ENCODE measurements around the gene OXER1.

Gene OXER1

GRCh38 chr2:42781181-42781580 is 17.2 kb upstream of the OXER1 start:
- DNase-seq = no peak
- peaks cover 8 to 16% of the 10 kb centered on the region in 2 experiments for H3K36me3 ChIP-seq (ENCODE audit: control insufficient read depth in 1 of 2, insufficient read depth in 2 of 2, low read length in 2 of 2)
- peaks cover 5 to 6% of the 10 kb centered on the region in 2 experiments for H3K4me1 ChIP-seq (ENCODE audit: control insufficient read depth in 1 of 2, insufficient read depth in 2 of 2, low read length in 2 of 2)
- H3K9me3 ChIP-seq (ENCODE audit: insufficient read depth, low read depth, low read length) = peaks cover 11% of the 10 kb centered on the region
- H3K4me3 ChIP-seq (ENCODE audit: low read depth, low read length) = no peak overlapping the region
- no peaks in the 10 kb centered on the region for H3K79me2 ChIP-seq (ENCODE audit: control insufficient read depth, insufficient read depth, low read length, poor library complexity)
- H4K8ac ChIP-seq (ENCODE audit: low read depth, low read length) = no peak overlapping the region
- no peak overlapping the region for H2BK12ac ChIP-seq (ENCODE audit: low read length)
- no peak overlapping the region for H3K9ac ChIP-seq (ENCODE audit: low read length)
- no peak overlapping the region for H4K91ac ChIP-seq (ENCODE audit: low read depth, low read length)
- no peaks in the 10 kb centered on the region for H3K27me3 ChIP-seq (ENCODE audit: insufficient read depth, low read length)
- no peak overlapping the region for H3K18ac ChIP-seq (ENCODE audit: low read length)
- H3K79me1 ChIP-seq (ENCODE audit: low read length) = no peaks in the 10 kb centered on the region
- no peak overlapping the region for H4K12ac ChIP-seq (ENCODE audit: low read depth, low read length)
- H2BK120ac ChIP-seq (ENCODE audit: insufficient read depth, low read length, poor library complexity) = no peak overlapping the region
- no peak overlapping the region for H2AK5ac ChIP-seq (ENCODE audit: low read length)
- no peak overlapping the region for H3K4ac ChIP-seq (ENCODE audit: low read depth, low read length)
- H3K23ac ChIP-seq (ENCODE audit: low read length) = no peak overlapping the region
- no CpG with 5 or more reads among the region's 1 CpG for WGBS (ENCODE audit: extremely low coverage, insufficient coverage, insufficient read length)
- no peak overlapping the region for H3K27ac ChIP-seq (ENCODE audit: low read depth, low read length)
- H3K4me2 ChIP-seq (ENCODE audit: low read length) = no peak overlapping the region
- no peak overlapping the region for H2AFZ ChIP-seq (ENCODE audit: insufficient read depth, low read length, poor library complexity)
- H2BK5ac ChIP-seq (ENCODE audit: low read depth, low read length, poor library complexity) = no peak overlapping the region
- H3K14ac ChIP-seq (ENCODE audit: low read length) = no peak overlapping the region

GRCh38 chr2:42777883-42778805 is 14.2 kb upstream of the OXER1 start:
- H3K27ac ChIP-seq (ENCODE audit: low read depth, low read length) = no peak overlapping the region
- H4K91ac ChIP-seq (ENCODE audit: low read depth, low read length) = no peak overlapping the region
- H3K4me1 ChIP-seq (ENCODE audit: control insufficient read depth in 1 of 2, insufficient read depth in 2 of 2, low read length in 2 of 2) = no peaks in the 10 kb centered on the region
- no peaks in the 10 kb centered on the region for H3K27me3 ChIP-seq (ENCODE audit: insufficient read depth, low read length)
- no peak overlapping the region for H4K12ac ChIP-seq (ENCODE audit: low read depth, low read length)
- H3K4me2 ChIP-seq (ENCODE audit: low read length) = no peak overlapping the region
- H3K4ac ChIP-seq (ENCODE audit: low read depth, low read length) = no peak overlapping the region
- peaks cover 7% of the 10 kb centered on the region for H3K9me3 ChIP-seq (ENCODE audit: insufficient read depth, low read depth, low read length)
- peaks cover 4 to 12% of the 10 kb centered on the region in 2 experiments for H3K36me3 ChIP-seq (ENCODE audit: control insufficient read depth in 1 of 2, insufficient read depth in 2 of 2, low read length in 2 of 2)
- no peak overlapping the region for H2BK120ac ChIP-seq (ENCODE audit: insufficient read depth, low read length, poor library complexity)
- no peak overlapping the region for H4K8ac ChIP-seq (ENCODE audit: low read depth, low read length)
- H3K14ac ChIP-seq (ENCODE audit: low read length) = no peak overlapping the region
- H3K79me1 ChIP-seq (ENCODE audit: low read length) = no peaks in the 10 kb centered on the region
- no peak overlapping the region for H3K23ac ChIP-seq (ENCODE audit: low read length)
- WGBS (ENCODE audit: extremely low coverage, insufficient coverage, insufficient read length) = no CpG with 5 or more reads among the region's 3 CpGs
- no peak for DNase-seq
- no peak overlapping the region for H3K9ac ChIP-seq (ENCODE audit: low read length)
- no peak overlapping the region for H2BK12ac ChIP-seq (ENCODE audit: low read length)
- H3K4me3 ChIP-seq (ENCODE audit: low read depth, low read length) = no peak overlapping the region
- no peak overlapping the region for H2AFZ ChIP-seq (ENCODE audit: insufficient read depth, low read length, poor library complexity)
- no peak overlapping the region for H2AK5ac ChIP-seq (ENCODE audit: low read length)
- H3K18ac ChIP-seq (ENCODE audit: low read length) = no peak overlapping the region
- H3K79me2 ChIP-seq (ENCODE audit: control insufficient read depth, insufficient read depth, low read length, poor library complexity) = no peaks in the 10 kb centered on the region
- no peak overlapping the region for H2BK5ac ChIP-seq (ENCODE audit: low read depth, low read length, poor library complexity)

- H2BK120ac ChIP-seq (ENCODE audit: insufficient read depth, low read length, poor library complexity) = no peak overlapping the region
- no peak overlapping the region for H4K12ac ChIP-seq (ENCODE audit: low read depth, low read length)
- no peaks in the 10 kb centered on the region for H3K79me2 ChIP-seq (ENCODE audit: control insufficient read depth, insufficient read depth, low read length, poor library complexity)
- no peak overlapping the region for H2AFZ ChIP-seq (ENCODE audit: insufficient read depth, low read length, poor library complexity)
- H3K4me3 ChIP-seq (ENCODE audit: low read depth, low read length) = no peak overlapping the region
- H3K18ac ChIP-seq (ENCODE audit: low read length) = no peak overlapping the region
- H2BK5ac ChIP-seq (ENCODE audit: low read depth, low read length, poor library complexity) = no peak overlapping the region
- H4K8ac ChIP-seq (ENCODE audit: low read depth, low read length) = no peak overlapping the region
- H3K23ac ChIP-seq (ENCODE audit: low read length) = no peak overlapping the region
- H3K79me1 ChIP-seq (ENCODE audit: low read length) = no peaks in the 10 kb centered on the region
- no peak overlapping the region for H2AK5ac ChIP-seq (ENCODE audit: low read length)
- no peak overlapping the region for H3K14ac ChIP-seq (ENCODE audit: low read length)
- no peaks in the 10 kb centered on the region for H3K4me1 ChIP-seq (ENCODE audit: control insufficient read depth in 1 of 2, insufficient read depth in 2 of 2, low read length in 2 of 2)
- no peak for DNase-seq
- no peak overlapping the region for H2BK12ac ChIP-seq (ENCODE audit: low read length)
- H3K4ac ChIP-seq (ENCODE audit: low read depth, low read length) = no peak overlapping the region
- H3K27me3 ChIP-seq (ENCODE audit: insufficient read depth, low read length) = no peaks in the 10 kb centered on the region
- peaks cover 0 to 9% of the 10 kb centered on the region in 2 experiments for H3K36me3 ChIP-seq (ENCODE audit: control insufficient read depth in 1 of 2, insufficient read depth in 2 of 2, low read length in 2 of 2)
- no peak overlapping the region for H3K9ac ChIP-seq (ENCODE audit: low read length)
- no peak overlapping the region for H3K27ac ChIP-seq (ENCODE audit: low read depth, low read length)
- H4K91ac ChIP-seq (ENCODE audit: low read depth, low read length) = no peak overlapping the region
- no CpG with 5 or more reads among the region's 3 CpGs for WGBS (ENCODE audit: extremely low coverage, insufficient coverage, insufficient read length)
- H3K4me2 ChIP-seq (ENCODE audit: low read length) = no peak overlapping the region
- peaks cover 5% of the 10 kb centered on the region for H3K9me3 ChIP-seq (ENCODE audit: insufficient read depth, low read depth, low read length)
These were observed 11.9 kb upstream of the OXER1 start for GRCh38 chr2:42775810-42776209.

GRCh38 chr2:42775186-42775585 is 11.3 kb upstream of the OXER1 start:
- no CpG with 5 or more reads among the region's 2 CpGs for WGBS (ENCODE audit: extremely low coverage, insufficient coverage, insufficient read length)
- no peak overlapping the region for H2BK120ac ChIP-seq (ENCODE audit: insufficient read depth, low read length, poor library complexity)
- peaks cover 0 to 9% of the 10 kb centered on the region in 2 experiments for H3K36me3 ChIP-seq (ENCODE audit: control insufficient read depth in 1 of 2, insufficient read depth in 2 of 2, low read length in 2 of 2)
- no peak overlapping the region for H3K4ac ChIP-seq (ENCODE audit: low read depth, low read length)
- no peak overlapping the region for H3K18ac ChIP-seq (ENCODE audit: low read length)
- H3K27me3 ChIP-seq (ENCODE audit: insufficient read depth, low read length) = no peaks in the 10 kb centered on the region
- H4K12ac ChIP-seq (ENCODE audit: low read depth, low read length) = no peak overlapping the region
- H2BK12ac ChIP-seq (ENCODE audit: low read length) = no peak overlapping the region
- H3K4me1 ChIP-seq (ENCODE audit: control insufficient read depth in 1 of 2, insufficient read depth in 2 of 2, low read length in 2 of 2) = no peaks in the 10 kb centered on the region
- H2BK5ac ChIP-seq (ENCODE audit: low read depth, low read length, poor library complexity) = no peak overlapping the region
- no peak overlapping the region for H3K27ac ChIP-seq (ENCODE audit: low read depth, low read length)
- no peak overlapping the region for H3K4me2 ChIP-seq (ENCODE audit: low read length)
- H3K79me2 ChIP-seq (ENCODE audit: control insufficient read depth, insufficient read depth, low read length, poor library complexity) = no peaks in the 10 kb centered on the region
- peaks cover 5% of the 10 kb centered on the region for H3K9me3 ChIP-seq (ENCODE audit: insufficient read depth, low read depth, low read length)
- no peak overlapping the region for H2AK5ac ChIP-seq (ENCODE audit: low read length)
- no peak overlapping the region for H3K23ac ChIP-seq (ENCODE audit: low read length)
- H4K8ac ChIP-seq (ENCODE audit: low read depth, low read length) = no peak overlapping the region
- no peak overlapping the region for H4K91ac ChIP-seq (ENCODE audit: low read depth, low read length)
- no peak overlapping the region for H3K14ac ChIP-seq (ENCODE audit: low read length)
- H3K79me1 ChIP-seq (ENCODE audit: low read length) = no peaks in the 10 kb centered on the region
- no peak overlapping the region for H3K9ac ChIP-seq (ENCODE audit: low read length)
- no peak overlapping the region for H2AFZ ChIP-seq (ENCODE audit: insufficient read depth, low read length, poor library complexity)
- no peak for DNase-seq
- H3K4me3 ChIP-seq (ENCODE audit: low read depth, low read length) = no peak overlapping the region

All from trophoblast cell (in vitro differentiated cells and primary cell).